Spleen (tissue), 11 donors: ENCODE data around the gene TIPIN. TPM values are rescaled to one million over a fixed set of nuclear protein-coding genes. Genes with fewer than 3 reads are reported as not detected.
"Not testable (repeated sequence)": the region's sequence is repeated elsewhere in the genome, so short reads cannot be mapped to it uniquely, and the experiment has no call there.

ENCODE experiments used
- DNase-seq: peaks from one replicate; pipeline ENCODE4 v3.0.0-alpha.2; 2020
- H3K27ac ChIP-seq, 8 donors: fragments of 200-600 bp; sonication (generic) in 7 of 8; 1 replicate in 4 of 8; 2 replicates in 4 of 8; pipeline versions ENCODE4 v1.5.0 to v1.8.0; 2016 to 2021; ENCODE audit warnings: inconsistent platforms in 4 of 8, mild to moderate bottlenecking in 4 of 8, moderate library complexity in 1 of 8
- H3K27me3 ChIP-seq, 7 donors: fragments of 200-600 bp; sonication (generic) in 6 of 7; replicated peaks in 1 of 7; 1 replicate in 4 of 7; 2 replicates in 3 of 7; pipeline versions ENCODE4 v1.5.0 to v1.8.0; 2016 to 2021; ENCODE audit warnings: inconsistent platforms in 3 of 7, mild to moderate bottlenecking in 1 of 7
- H3K36me3 ChIP-seq, 6 donors: fragments of 200-600 bp; sonication (generic) in 5 of 6; 1 replicate in 4 of 6; 2 replicates in 2 of 6; pipeline versions ENCODE4 v1.5.0 to v1.8.0; 2016 to 2021; ENCODE audit warnings: inconsistent platforms in 2 of 6
- H3K4me1 ChIP-seq, 6 donors: fragments of 200-600 bp; sonication (generic) in 5 of 6; 1 replicate in 3 of 6; 2 replicates in 3 of 6; pipeline versions ENCODE4 v1.5.0 to v1.8.0; 2016 to 2021; ENCODE audit warnings: inconsistent platforms in 3 of 6
- H3K4me3 ChIP-seq, 8 donors: fragments of 200-600 bp; sonication (generic) in 7 of 8; 1 replicate in 4 of 8; 2 replicates in 4 of 8; pipeline versions ENCODE4 v1.5.0 to v1.8.0; 2016 to 2021; ENCODE audit warnings: inconsistent platforms in 4 of 8, mild to moderate bottlenecking in 4 of 8, moderate library complexity in 2 of 8
- H3K9me3 ChIP-seq, 8 donors: fragments of 200-600 bp; sonication (generic) in 7 of 8; 1 replicate in 4 of 8; 2 replicates in 4 of 8; pipeline versions ENCODE4 v1.5.0 to v1.8.0; 2016 to 2021; ENCODE audit warnings: inconsistent platforms in 4 of 8
- CTCF ChIP-seq, 11 experiments: fragments of 200-600 bp in 7 of 11; fragments of 450-650 bp in 4 of 11; sonication (generic) in 4 of 11; IDR thresholded peaks in 8 of 11; conservative IDR thresholded peaks in 3 of 11; 1 replicate in 7 of 11; 2 replicates in 4 of 11; pipeline versions ENCODE4 v1.4.0 to v1.8.0; 2016 to 2021; ENCODE audit warnings: antibody characterized with exemption in 11 of 11, inconsistent platforms in 4 of 11, mild to moderate bottlenecking in 1 of 11
- POLR2A ChIP-seq, 3 donors: fragments of 450-650 bp; IDR thresholded peaks; one replicate each; pipeline ENCODE4 v1.5.1; 2017; ENCODE audit warnings: antibody characterized with exemption in 3 of 3, mild to moderate bottlenecking in 1 of 3
- POLR2AphosphoS5 ChIP-seq, 3 donors: sonication (generic); formaldehyde crosslinking; IDR thresholded peaks; one replicate each; pipeline ENCODE4 v1.5.1; 2017; ENCODE audit warnings: antibody characterized with exemption in 3 of 3
- WGBS, 5 donors: extraction: QIAGEN DNeasy Blood & Tissue Kit in 3 of 5; methylation state at CpG; one replicate each; pipeline versions ENCODE4 v1.1.5 to v1.1.7; 2013 to 2018; 5-methylcytosine and 5-hydroxymethylcytosine counted together
- intact Hi-C: fragments of 100-400 bp; cut with DNase I; formaldehyde crosslinking; loops from one replicate; pipeline ENCODE4 v1.15.0; 2023; ENCODE audit warnings: low total_unique reads
- polyA plus RNA-seq, 3 donors: library from polyadenylated mRNA; stranded (reverse); fragments of 200-250 nt; gene quantifications; one replicate each; pipeline ENCODE4 v1.2.1, GENCODE V29; 2013
- total RNA-seq, 7 donors: library from RNA; depleted of rRNA in 3 of 7; stranded (reverse); fragments of >200 nt in 3 of 7; fragmentation: NEBNext Ultra II Directional in 4 of 7; extraction: Animal tissue kit (Norgen Biotek cat#: 25700) in 4 of 7; gene quantifications; one replicate each; pipeline versions ENCODE4 v1.1.0 to v1.2.1, GENCODE V29; 2016 to 2021
- donor health status: healthy with polysubstance abuse.
- donor health status: DM: no; HTN: no; CAD: no; lungs with moderate emphysema.
- donor health status: DM: no; HTN: no; CAD: no.
- donor health status: Bipolar disorder and iron deficiency.
- donor health status: healthy.
- donor health status: DM: no; HTN: no; CAD: no.
- donor health status: DM: yes; HTN: yes; CAD: no.

The TIPIN gene
- total and polyA plus RNA-seq, 10 donors = 2.7 to 9.4 (median 6.6) TPM

DNA sequence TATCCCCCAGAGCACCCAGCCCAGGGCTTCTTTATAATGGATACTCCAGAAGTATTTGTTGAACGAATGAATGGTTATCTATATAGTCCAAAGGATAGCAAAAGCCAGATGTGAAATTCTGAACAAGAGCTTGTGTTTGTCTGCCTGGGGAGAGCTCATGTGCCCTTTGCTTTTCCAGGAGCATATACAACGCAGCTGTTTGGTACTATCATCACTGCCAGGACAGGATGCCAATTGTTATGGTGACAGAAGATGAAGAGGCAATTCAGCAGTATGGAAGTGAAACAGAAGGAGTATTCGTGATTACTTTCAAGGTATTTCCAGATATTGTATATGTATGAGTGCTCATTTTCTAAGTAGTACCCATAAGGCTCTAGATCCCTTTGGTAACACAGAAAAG lies 48.0 kb downstream of the TIPIN start:
- TF ChIP-seq CTCF (IDR thresholded peaks at IDR 0.05 in 8 of 11, conservative IDR thresholded peaks at IDR 0.05 in 3 of 11) (no peak), POLR2A (IDR thresholded peaks at IDR 0.05) (no peak), POLR2AphosphoS5 (IDR thresholded peaks at IDR 0.05) (no peak)
- WGBS, 5 donors = 92 to 98% (median 95%) methylated on average over 3 of the region's 3 CpGs
- no peak overlapping the region for H3K4me3 ChIP-seq
- intact Hi-C loops = no loop called here
- no peak overlapping the region for H3K27ac ChIP-seq
- no peak for DNase-seq
- H3K9me3 ChIP-seq = no peaks in the 10 kb centered on the region
- H3K4me1 ChIP-seq = no peaks in the 10 kb centered on the region
- H3K27me3 ChIP-seq = no peaks in the 10 kb centered on the region
- peaks cover 0 to 96% (median 57%) of the 10 kb centered on the region in 6 donors for H3K36me3 ChIP-seq

- Histone ChIP-seq H3K9me3 (no peaks in the 10 kb centered on the region), H3K27ac (no peak overlapping the region), H3K36me3 (peaks cover 0 to 96% (median 39%) of the 10 kb centered on the region in 6 donors), H3K4me3 (no peak overlapping the region), H3K27me3 (no peaks in the 10 kb centered on the region), H3K4me1 (no peaks in the 10 kb centered on the region)
- 95 to 98% (median 96%) methylated on average over 3 of the region's 3 CpGs for WGBS, 5 donors
- DNase-seq = no peak
- no peak for TF ChIP-seq CTCF (IDR thresholded peaks at IDR 0.05 in 8 of 11, conservative IDR thresholded peaks at IDR 0.05 in 3 of 11)
- TF ChIP-seq POLR2AphosphoS5 (IDR thresholded peaks at IDR 0.05) = no peak
- TF ChIP-seq POLR2A (IDR thresholded peaks at IDR 0.05) = no peak
- intact Hi-C loops = no loop called here
These were observed 50.1 kb downstream of the TIPIN start for GRCh38 chr15:66306381-66306780.

DNA sequence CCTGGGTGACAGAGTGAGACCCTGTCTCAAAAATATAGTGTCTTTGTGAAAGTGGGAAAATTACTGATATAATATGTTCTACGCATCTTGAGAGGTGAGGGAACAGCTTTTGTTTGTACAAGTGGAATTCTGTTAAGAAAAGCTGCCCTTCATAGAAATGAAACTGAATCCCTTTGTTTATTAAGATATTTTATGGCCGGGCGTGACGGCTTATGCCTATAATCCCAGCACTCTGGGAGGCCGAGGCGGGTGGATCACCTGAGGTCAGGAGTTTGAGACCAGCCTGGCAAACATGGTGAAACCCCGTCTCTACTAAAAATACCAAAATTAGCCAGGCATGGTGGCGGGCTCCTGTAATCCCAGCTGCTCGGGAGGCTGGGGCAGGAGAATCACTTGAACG lies 52.1 kb downstream of the TIPIN start:
- H3K27me3 ChIP-seq, H3K9me3 ChIP-seq, intact Hi-C loops, DNase-seq, H3K4me1 ChIP-seq, H3K4me3 ChIP-seq, H3K27ac ChIP-seq: not testable (repeated sequence)
- 87 to 97% (median 92%) methylated on average over 10 of the region's 10 CpGs for WGBS, 5 donors
- H3K36me3 ChIP-seq = peaks cover 0 to 96% (median 24%) of the 10 kb centered on the region in 6 donors

DNA sequence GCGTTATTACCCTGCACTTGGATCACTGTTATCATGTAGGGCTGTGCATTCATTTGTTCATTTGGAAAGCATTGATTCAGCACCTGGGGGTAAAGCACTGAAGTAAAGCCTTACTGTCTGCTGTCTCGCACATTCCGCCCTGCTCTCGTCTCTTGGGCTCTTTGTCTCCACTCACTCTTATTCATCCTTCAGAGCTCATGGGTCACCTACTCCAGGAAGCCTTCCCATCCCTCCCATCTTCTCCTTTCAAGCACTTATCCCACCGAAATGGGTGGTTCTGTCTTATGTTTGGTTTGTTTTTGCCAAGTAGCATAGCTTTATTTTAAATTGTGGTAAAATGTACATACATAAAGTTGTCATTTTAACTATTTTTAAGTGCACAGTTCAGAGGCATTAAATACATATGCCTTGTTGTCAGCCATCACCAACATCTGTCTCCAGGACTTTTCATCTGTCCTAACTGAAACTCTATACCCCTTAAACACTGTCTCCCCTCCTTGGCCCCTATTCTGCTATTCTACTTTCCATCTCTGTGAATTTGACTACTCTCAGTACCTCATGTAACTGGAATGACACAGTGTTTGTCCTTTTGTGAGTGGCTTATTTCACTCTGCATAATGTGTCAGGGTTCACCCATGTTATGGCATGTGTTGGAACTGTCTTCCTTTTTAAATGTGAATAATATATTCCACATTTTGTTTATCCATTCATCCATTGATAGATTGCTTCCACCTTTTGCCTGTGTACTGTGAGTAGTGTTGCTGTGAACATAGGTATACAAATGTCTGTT lies 53.8 kb downstream of the TIPIN start:
- intact Hi-C loops = no loop called here
- Histone ChIP-seq H3K4me3 (no peak overlapping the region), H3K36me3 (peaks cover 0 to 96% (median 14%) of the 10 kb centered on the region in 6 donors), H3K9me3 (no peaks in the 10 kb centered on the region), H3K27me3 (no peaks in the 10 kb centered on the region), H3K4me1 (no peaks in the 10 kb centered on the region), H3K27ac (no peak overlapping the region)
- WGBS, 5 donors = 77 to 96% (median 90%) methylated on average over 5 of the region's 5 CpGs
- TF ChIP-seq POLR2AphosphoS5 (IDR thresholded peaks at IDR 0.05) (no peak), POLR2A (IDR thresholded peaks at IDR 0.05) (no peak), CTCF (IDR thresholded peaks at IDR 0.05 in 8 of 11, conservative IDR thresholded peaks at IDR 0.05 in 3 of 11) (no peak)
- no peak for DNase-seq
